HPDE6-E6E7 (cell line): Measurements from ENCODE around the gene TNFRSF11A.

Experiments
- DNase-seq: peaks from one replicate; pipeline ENCODE4 v3.0.0; 2011; ENCODE audit warnings: missing footprints; ENCODE audit errors: extremely low spot score

The TNFRSF11A gene

DNA sequence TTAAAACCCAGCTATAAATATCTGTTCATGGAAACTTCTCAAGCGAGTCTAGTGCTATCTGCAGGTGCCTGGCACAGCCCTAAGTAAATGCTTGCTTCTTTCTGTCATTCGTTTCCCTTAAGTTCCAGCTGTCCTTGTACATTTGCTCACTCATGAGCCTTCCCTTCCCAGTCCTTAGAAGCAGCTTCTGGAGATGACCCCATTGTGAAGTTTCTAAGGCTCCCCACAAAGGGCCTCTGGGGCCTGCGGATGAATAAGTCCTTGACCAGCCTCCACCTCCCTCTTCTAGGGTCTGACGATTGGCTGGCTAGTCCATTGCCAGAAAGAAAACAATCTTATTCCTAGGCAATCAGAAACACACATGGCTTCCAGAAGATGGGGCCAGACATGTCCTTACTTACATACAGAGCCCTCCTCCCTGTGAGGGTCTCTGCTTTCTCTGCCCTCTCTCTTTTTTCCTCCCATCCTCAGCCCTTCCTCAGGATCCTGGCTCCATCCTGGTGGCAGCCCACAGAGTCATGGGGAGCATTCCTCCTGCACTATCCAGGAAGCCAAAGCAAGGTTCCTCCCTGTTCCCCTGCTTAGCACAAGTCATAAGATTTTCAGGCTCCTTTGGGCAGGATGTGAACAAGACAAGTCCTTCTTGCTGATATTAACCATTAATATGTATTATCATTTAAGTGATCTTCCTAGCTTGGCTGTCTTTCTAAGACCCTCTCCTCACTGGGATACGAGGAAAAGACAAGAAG is 87.3 kb downstream of the TNFRSF11A start:
- DNase-seq: no peak

DNA sequence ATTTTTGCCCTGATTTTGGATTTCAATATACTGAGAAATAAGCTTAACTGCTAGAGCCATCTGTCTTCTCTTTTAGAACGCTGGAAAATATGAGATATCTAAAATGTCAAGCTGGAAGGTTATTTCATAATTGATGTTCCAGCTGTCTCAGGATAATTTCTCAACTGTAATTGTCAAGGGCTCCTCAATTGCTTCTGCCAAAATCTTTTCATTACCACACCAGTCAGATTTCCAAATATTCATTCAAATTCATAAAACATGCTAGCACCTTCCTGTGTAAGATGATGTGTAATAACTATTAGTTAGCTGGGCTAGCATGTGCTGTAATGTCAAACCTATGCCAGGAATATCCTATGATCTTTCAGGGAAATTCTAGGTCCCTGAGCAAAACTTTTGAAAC is 88.1 kb downstream of the TNFRSF11A start:
- DNase-seq: no peak

DNA sequence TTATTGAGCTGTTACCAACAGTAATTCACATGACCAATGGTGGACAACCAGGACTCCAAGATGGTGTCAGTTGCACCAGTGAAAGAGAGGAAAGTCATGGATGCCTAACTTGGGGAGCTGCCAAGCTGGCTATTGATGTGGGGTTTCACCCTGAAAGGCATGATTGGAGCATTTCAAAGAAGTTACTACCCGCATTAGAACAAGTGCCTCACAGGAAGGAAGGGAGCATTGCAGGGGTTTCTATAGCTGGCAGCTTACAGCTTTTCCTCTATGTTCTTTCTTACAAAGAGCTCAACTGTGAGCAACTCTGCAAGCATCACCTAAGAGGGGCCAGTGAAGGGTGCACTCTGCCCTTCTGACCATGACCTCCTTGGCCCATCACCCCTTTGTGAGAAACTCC is 93.1 kb downstream of the TNFRSF11A start:
- DNase-seq: no peak

DNA sequence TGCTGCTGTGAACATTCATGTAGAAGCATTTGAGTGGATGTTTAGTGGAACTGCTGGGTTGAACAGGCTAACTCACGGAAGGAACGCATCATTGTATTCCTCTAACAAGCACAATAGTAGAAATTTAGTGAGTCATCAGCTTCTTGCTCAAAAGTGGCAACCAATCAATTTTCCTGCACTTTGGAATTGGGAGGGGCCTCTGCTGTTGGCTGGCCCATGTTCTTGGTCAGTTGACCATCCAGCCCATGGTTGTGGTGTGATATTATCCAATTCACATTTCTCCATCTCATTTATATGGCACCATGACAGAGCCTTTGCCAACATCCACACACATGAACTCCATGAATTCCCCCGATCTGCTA is 95.0 kb downstream of the TNFRSF11A start:
- DNase-seq: peak; percentile 12

DNA sequence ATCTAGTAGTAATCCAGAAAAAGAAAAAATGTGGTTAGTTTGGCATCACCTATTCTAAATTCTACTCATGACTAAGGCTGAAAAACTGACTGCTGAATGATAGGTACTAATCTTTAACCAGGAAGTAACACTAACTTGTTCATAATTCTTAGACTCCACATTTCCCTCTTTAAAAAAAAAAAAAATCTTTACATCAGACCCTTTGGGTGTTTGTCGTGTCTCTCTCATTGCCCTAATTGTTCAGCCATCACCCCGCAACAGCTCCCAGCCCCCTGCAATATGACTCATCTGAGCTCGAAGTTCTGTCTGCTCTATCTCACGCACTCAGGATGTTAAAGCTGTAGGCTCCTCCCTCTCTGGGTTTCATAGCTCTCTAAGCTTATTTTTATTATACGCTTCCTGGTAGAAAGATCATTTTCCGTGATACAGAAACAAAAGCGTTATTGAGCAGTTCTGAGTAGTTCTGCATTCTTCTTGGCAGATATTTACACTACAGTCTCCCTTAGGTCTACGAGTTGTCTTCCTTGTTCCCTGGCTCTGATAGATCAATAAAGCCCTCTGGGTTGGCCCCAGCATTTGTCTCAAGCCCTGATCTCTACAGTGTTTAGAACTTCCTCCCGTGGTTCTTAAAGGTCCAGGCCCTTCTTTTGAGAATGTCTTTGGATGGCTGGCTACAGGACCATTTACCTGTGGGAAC is 95.6 kb downstream of the TNFRSF11A start:
- DNase-seq: peak; percentile 52

DNA sequence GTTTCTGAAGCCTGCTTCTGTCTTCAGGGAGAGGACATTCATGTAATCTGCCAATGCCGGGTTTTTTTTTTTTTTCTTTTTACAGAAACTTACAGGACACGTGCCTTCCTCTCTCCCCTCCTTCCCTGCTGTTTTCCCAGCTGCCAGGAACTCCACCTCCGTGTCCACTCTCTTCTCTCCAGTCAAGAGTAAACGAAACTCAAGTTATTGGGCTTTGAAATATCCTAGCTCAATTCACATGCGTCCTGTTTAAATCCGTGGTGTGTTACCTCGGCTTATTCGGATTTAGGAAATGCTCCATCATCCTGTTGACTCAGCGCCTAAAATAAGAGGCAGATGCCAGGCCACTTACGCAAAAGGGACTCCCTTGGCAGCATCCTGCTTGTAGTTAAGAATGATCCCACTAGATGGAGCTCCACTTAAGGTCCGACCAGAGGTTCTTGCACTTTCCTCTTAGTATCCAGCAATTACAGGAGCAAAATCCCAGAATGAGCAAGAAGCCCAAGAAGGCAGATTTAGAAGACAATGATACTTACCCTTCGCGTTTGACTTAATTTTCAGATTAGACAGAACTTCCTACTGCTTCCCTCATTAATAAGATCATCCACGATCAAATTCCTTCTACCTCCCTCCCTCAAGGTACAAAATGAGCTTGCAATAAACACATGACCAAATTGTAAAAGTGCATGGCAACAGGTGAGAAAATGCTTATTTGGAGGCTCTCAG is 100.5 kb downstream of the TNFRSF11A start:
- peak; percentile 76 for DNase-seq

DNA sequence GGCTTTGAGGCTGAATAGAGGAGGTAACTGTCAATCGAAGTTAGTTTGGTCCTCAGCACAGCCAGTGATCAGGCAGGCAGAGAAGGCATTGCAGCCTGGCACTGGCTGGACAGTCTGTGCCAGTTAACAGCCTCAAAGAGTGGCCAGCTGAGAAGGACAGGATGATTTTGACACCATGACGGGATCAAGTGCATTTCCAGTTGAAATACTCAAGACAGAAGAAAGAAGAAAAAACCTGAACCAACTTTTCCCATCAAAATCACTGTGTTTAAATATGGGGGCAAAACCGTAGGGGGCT is 101.0 kb downstream of the TNFRSF11A start:
- no peak for DNase-seq

DNA sequence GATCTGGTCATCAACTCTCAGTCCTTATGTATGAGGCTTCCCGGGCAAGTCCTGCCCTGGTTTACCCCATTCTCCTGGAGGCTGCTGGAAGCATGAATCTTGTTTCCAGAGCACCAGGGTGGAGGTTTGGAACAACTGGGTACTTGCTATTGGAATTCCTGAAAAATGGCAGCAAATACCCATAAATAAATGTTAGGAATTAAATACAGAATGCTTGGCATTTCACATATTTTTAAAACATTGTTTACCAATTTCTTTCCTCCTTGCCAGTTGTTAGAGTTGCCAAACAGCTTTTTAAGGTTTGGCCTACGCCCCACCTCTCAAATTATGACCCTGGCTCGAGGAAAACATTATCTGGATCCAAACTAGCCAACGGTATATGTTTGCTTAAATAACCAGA is 107.1 kb downstream of the TNFRSF11A start:
- DNase-seq: no peak

DNA sequence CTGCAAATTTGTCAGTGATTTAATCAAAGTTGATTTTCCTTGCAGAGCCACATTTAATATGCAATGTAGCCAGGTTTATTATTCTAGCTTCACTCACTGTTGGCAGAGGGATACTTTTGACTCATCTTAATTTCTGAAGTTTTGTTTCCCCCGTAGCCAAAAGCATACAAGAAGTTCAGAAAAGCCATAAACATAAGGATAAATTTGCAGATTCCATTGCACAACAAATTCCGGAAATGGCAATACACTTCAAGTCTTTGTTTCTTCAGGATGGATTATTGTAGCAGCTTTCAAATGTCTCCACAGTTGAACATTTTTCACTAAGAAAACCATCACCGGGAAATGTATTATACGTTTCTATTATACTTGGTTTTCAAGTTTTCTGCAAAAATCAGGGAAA is 109.7 kb downstream of the TNFRSF11A start:
- DNase-seq: no peak

DNA sequence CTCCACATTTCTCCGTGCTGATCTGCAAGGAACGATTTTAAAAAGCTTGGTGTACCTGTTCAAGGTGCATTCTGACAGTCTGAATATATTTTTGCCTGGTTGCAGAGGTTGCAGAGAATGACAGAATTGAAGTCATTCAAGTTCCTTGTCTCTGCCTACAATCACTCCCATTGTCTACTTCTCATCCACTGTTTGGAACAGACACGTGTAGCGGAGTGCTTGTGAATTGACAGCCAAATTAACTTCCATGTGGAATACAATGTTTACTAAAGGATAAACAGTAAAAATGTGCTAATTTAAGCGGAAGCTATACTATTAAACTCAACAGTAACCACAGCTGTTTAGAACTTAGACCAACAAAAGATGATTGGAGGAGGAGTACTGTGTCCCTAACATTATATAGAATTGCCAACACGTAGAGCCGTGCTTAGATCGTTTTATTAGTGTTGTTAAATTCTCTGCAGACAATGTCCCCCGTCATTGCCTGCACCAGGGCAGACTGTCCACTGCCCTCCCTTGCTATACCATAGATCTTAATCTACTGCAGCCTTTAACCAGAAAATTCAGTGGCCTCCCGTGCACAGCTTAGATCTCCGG is 110.4 kb downstream of the TNFRSF11A start:
- DNase-seq: no peak

DNA sequence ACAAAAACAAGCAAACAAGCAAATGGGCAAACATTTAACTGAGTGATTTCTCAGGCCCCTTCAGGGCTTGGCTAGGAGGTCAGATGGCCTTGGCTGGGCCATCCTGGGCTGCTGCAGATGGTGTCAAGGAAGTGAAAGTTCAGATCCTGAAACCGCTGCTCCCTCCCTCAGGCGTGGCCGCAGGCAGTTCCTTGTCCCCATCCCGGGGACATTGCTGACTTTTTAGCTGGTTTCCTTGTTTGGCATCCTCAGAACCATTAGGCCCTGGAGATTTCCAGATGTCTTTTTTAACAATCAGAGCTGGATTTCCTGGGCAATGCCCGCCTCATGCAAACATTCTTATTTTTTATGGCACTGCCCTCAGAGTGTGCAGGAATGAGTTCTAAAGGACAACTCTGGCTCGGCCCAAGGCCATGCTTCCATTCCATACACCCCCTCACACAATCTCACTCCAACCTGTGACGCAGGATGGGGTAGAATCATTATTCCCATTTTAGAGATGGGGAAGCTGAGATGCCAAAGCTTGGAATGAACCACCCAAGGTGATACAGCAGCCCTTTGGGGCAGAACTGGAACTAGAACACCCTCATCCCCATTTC is 111.6 kb downstream of the TNFRSF11A start:
- DNase-seq: no peak

DNA sequence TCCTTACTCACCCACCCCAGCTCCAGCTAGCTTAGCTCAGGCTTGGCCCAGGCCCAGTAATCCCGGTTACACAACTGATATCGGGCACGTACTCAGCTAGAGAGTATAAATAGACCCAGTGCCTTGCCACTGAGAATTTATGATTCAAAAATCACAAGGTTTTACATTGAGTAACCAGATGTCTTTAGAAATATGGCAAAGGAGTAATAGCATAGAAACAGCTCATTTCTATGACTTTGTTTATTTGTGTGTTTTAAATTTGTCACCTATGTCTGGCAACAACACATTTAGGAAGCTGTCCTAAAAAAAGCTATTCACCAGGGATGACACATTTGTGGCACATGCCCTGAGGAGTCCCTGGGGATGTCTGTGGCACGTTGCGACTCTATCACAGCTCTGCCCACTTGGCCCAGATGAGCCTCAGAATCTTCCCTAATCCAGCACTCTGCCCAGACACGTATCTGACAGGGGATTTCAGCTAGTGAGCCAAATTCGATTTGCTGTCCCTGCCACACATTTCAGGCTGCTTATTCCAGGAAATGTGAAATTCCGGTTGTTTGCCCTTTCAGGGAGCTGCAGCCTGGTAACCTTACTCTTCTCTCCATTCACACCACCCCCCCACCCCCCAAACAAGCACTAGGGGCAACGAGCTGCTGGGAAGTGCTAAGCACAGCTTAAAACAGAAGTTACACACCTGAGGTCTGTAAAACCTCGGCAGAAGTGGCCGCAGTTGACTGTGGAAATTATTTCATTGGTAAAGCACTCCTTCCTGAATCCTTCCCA is 112.3 kb downstream of the TNFRSF11A start:
- DNase-seq: peak; percentile 58

DNA sequence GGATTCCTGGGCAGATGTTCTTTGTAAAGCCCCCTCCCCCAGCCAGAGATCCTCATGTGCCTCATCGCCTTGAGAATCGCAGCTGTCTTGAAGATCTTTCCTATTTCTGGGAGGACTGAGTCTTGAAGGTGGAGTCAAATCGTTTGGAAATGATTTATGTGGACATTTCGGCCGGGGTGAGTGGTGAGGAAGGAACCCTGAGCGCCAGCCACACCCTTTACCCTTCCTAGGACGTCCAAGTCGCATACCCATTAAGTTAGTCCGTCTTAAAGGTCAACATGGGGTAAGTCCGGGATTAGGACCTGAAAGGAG is 112.9 kb downstream of the TNFRSF11A start:
- no peak for DNase-seq

DNA sequence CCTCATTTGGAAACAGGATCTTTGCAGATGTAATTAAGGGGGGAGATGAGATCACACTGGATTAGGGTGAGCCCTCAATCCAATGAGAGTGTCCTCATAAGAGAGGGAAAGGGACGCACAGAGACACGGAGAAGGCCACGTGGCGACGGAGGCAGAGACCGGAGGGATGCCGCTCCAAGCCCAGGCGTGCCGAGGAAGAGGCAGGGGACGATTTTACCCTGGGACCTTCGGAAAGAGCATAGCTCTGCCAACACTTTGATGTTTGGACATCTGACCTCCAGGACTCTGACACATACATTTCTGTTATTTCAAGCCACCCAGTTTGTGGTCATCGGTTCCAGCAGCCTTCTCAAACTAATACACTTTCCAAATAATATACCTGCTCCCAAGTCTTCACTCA is 113.3 kb downstream of the TNFRSF11A start:
- no peak for DNase-seq

DNA sequence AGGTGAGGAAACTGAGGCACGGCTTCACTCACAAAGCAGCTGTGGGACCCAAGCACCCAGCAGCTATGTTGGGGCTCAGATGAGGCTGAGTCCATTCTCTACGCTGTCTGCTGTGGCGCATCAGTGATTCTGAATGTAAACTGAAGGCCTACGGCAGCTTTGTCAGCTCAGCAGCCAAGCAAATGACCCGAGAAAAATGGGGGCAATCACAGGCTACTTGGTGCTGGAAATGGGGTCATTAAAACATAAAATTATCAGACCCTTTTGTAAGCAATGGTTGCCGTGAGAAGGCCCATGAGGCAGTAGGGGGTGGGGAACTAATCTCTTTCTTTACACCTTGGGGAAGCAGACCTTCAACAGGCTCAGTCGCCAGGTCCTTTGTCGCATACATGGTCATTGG is 113.8 kb downstream of the TNFRSF11A start:
- no peak for DNase-seq
